Astrocyte of the spinal cord (primary cell): ENCODE measurements around the gene ANKRD60.

Experiments
- DNase-seq: peaks from one replicate; pipeline ENCODE4 v3.0.0; 2011; ENCODE audit warnings: low read depth, low spot score
- H3K4me3 ChIP-seq: 2 replicates; pipeline ENCODE4 v1.5.1; 2011; ENCODE audit warnings: low read depth, mild to moderate bottlenecking, low read length, moderate library complexity
- in situ Hi-C: cut with HindIII; loops from 2 replicates; pipeline ENCODE4 v1.10.0; 2017; ENCODE audit warnings: low sequenced_read_pairs
- TF ChIP-seq, protein P1 (sequence below): IDR thresholded peaks from 2 replicates; pipeline ENCODE4 v1.5.1; 2012; ENCODE audit warnings: low read depth, mild to moderate bottlenecking, low read length, inconsistent platforms

The ANKRD60 gene

GRCh38 chr20:58195047-58195446 lies 33.4 kb downstream of the ANKRD60 start:
- DNase-seq: no peak

DNA sequence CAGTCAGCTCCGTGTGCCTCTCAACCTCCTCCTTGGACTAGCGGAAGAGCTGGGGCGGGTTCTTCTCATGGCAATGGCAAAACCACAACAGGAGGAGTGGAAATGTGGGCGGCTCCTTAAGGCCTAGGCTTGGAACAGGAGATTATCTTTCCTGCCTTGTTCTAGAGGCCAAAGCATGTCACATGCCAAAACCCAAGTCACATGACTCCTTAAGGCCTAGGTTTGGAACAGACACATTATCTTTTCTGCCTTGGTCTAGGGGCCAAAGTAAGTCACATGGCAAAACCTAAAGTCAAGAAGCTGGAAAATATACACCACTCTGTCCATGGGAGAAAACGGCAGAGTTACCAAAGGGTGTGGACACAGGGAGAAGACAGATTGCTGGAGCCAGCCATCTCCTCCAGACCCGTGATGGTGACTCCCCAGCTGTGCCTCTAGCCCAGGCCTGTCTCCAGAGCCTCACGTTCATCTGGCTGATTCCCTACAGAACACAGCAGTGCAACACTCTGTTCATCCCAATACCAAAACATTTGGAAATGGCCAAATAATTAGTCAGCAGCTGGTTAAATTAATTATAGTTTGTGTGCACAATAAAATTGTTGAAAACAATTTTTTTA lies 34.2 kb downstream of the ANKRD60 start:
- TF ChIP-seq, protein P1, sequence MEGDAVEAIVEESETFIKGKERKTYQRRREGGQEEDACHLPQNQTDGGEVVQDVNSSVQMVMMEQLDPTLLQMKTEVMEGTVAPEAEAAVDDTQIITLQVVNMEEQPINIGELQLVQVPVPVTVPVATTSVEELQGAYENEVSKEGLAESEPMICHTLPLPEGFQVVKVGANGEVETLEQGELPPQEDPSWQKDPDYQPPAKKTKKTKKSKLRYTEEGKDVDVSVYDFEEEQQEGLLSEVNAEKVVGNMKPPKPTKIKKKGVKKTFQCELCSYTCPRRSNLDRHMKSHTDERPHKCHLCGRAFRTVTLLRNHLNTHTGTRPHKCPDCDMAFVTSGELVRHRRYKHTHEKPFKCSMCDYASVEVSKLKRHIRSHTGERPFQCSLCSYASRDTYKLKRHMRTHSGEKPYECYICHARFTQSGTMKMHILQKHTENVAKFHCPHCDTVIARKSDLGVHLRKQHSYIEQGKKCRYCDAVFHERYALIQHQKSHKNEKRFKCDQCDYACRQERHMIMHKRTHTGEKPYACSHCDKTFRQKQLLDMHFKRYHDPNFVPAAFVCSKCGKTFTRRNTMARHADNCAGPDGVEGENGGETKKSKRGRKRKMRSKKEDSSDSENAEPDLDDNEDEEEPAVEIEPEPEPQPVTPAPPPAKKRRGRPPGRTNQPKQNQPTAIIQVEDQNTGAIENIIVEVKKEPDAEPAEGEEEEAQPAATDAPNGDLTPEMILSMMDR: no peak
- no peak overlapping the region for H3K4me3 ChIP-seq
- in situ Hi-C loops: no loop called here
- DNase-seq: no peak

More at GRCh38 chr20:58195047-58195446, 33.4 kb downstream of the ANKRD60 start:
- H3K4me3 ChIP-seq: no peak overlapping the region
- in situ Hi-C loops: no loop called here
- TF ChIP-seq, protein P1: no peak

- in situ Hi-C loops: no loop called here
- TF ChIP-seq, protein P1: peak; percentile 67
- no peak for DNase-seq
- H3K4me3 ChIP-seq: no peak overlapping the region
These were observed 35.9 kb downstream of the ANKRD60 start for GRCh38 chr20:58192567-58192966.

DNA sequence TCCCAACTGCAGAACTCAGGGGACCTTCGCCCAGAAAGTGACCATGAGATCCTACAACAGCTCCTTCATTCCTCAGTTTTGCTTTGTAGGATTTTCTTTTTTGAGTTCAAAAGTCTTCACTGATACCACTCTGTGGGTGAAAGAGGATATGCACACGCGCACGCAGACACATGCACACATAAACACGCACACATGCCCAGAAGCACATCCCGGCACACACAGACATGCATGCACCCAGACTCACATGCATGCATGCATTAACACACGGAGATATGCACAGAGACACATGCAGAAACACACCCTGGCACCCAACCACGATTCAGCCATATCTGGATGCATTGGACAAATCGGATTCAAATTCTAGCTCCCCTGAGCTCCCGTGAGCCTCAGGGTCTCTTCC lies 36.4 kb downstream of the ANKRD60 start:
- no peak overlapping the region for H3K4me3 ChIP-seq
- no peak for DNase-seq
- in situ Hi-C loops: no loop called here
- TF ChIP-seq, protein P1: no peak

GRCh38 chr20:58188527-58188926 lies 39.9 kb downstream of the ANKRD60 start:
- DNase-seq: no peak
- no peak overlapping the region for H3K4me3 ChIP-seq
- in situ Hi-C loops: no loop called here
- TF ChIP-seq, protein P1: peak; percentile 10

- in situ Hi-C loops: no loop called here
- TF ChIP-seq, protein P1: no peak
- no peak overlapping the region for H3K4me3 ChIP-seq
- no peak for DNase-seq
These were observed 43.5 kb downstream of the ANKRD60 start for GRCh38 chr20:58184984-58185383.
